PC-3 (cell line): ENCODE measurements around the gene DNAJC22.

Source experiments
- CTCF ChIP-seq: fragments of 300-600 bp; sonication (generic); conservative IDR thresholded peaks from 2 replicates; pipeline ENCODE4 v1.5.1; 2017; ENCODE audit warnings: antibody characterized with exemption, low read depth, mild to moderate bottlenecking, low read length
- EZH2 ChIP-seq: fragments of 300-600 bp; sonication (generic); IDR thresholded peaks from one replicate; pipeline ENCODE4 v1.6.1; 2017; ENCODE audit warnings: antibody characterized with exemption, mild to moderate bottlenecking, low read length; ENCODE audit not compliant: unreplicated experiment
- EZH2phosphoT487 ChIP-seq: fragments of 300-600 bp; sonication (generic); IDR thresholded peaks from 2 replicates; pipeline ENCODE4 v1.6.1; 2018; ENCODE audit warnings: mild to moderate bottlenecking, antibody characterized with exemption, low read length, borderline replicate concordance

GRCh38 chr12:49332891-49333371 is 13.8 kb upstream of the DNAJC22 start:
- TF ChIP-seq CTCF (no peak), EZH2 (no peak), EZH2phosphoT487 (no peak)
